GM18867 (cell line): ENCODE results near the gene PPIL6.
"Not testable (repeated sequence)": the region's sequence is repeated elsewhere in the genome, so short reads cannot be mapped to it uniquely, and the experiment has no call there.

Experiments used
- ATAC-seq: cut with Tn5 transposase; IDR thresholded peaks from one replicate; pipeline ENCODE4 v1.9.1; 2021; ENCODE audit warnings: mild to moderate bottlenecking, moderate library complexity; ENCODE audit not compliant: unreplicated experiment

The PPIL6 gene

GRCh38 chr6:109369728-109370127, 70.7 kb downstream of the PPIL6 start:
- ATAC-seq = no peak

DNA sequence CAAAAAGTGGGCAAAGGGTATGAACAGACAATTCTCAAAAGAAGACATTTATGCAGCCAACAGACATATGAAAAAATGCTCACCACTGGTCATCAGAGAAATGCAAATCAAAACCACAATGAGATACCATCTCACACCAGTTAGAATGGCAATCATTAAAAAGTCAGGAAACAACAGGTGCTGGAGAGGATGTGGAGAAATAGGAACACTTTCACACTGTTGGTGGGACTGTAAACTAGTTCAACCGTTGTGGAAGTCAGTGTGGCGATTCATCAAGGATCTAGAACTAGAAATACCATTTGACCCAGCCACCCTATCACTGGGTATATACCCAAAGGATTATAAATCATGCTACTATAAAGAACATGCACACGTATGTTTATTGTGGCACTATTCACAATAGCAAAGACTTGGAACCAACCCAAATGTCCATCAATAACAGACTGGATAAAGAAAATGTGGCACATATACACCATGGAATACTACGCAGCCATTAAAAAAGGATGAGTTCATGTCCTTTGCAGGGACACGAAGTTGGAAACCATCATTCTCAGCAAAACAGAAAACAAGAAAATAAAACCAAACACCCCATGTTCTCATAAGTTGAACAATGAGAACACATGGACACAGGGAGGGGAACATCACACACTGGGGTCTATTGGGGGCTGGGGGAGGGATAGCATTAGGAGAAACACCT, 75.9 kb downstream of the PPIL6 start:
- ATAC-seq = not testable (repeated sequence)

DNA sequence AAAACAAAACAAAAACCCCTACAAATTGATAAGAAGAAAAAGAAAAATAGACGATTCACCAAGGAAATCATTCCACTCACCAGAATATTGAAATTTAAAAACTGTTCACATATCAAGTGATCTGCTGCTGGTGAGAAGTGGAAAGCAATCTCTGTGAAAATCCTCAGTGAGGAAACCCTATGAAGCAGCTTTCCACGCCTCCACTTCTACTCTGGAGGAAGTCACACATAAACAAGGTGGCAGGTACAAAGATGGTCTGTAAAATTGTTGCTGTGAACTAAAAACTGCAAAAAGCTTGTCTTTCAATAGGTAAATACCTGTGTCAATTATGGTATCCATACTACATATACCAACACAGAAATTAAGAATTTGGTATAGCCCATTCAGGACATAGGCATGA, 76.7 kb downstream of the PPIL6 start:
- no peak for ATAC-seq

DNA sequence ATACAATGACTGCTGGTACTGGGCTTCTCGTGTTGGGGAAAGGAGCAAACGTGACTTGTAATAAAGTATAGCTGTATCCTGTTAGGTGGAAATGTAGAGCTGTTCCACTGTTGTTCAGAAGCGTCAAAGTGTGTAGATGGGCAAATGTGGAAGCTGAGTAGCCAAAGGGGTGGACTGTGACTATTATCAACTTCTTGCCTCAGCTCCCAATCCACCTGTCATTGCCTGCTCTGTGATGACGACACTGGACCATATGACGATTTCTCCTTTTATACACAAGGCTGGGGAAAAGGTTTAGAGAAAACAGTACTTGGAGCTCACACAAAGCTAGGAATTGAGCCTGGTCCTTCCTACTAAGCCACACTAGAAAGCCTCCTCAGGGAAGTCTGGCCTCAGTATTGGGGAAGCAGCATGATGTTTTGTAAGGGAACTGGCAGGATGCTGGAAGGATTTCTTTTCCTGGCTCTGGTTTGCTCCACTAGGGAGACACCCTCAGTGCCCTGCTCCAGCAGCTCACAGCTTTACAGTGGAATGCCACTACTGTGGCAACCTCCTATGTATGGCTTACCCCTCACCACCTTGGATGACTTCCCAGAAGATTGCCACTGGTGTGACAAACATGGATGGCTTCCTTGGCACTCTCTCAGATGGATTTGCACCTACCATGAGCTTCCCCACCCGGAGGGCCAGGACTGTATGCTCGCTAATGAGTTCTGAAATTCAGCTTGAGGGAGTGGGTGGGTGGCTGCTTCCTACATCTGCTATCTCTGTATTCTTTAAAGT, 78.1 kb downstream of the PPIL6 start:
- ATAC-seq = no peak

GRCh38 chr6:109360791-109361190, 79.6 kb downstream of the PPIL6 start:
- no peak for ATAC-seq

DNA sequence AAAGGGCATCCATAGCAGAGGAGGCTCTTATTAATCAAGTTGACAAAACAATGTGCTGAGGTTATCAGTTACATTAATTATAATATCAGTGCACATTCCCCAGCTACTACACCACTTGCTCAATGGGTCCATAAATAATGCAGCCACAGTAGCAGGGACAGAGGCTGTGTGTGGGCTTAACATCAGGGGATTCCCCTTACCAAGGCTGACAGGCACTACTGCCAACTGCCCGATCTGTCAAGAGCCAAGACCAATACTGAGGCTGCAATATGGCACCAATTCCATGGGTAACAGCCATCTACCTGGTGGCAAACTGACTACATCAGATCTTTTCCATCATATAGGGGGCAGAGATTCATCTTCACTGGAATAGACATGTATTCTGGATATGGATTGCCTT, 80.1 kb downstream of the PPIL6 start:
- ATAC-seq = no peak

GRCh38 chr6:109359248-109359647, 81.2 kb downstream of the PPIL6 start:
- ATAC-seq = no peak

- ATAC-seq = no peak
Observed at GRCh38 chr6:109358204-109358603, 82.2 kb downstream of the PPIL6 start.

DNA sequence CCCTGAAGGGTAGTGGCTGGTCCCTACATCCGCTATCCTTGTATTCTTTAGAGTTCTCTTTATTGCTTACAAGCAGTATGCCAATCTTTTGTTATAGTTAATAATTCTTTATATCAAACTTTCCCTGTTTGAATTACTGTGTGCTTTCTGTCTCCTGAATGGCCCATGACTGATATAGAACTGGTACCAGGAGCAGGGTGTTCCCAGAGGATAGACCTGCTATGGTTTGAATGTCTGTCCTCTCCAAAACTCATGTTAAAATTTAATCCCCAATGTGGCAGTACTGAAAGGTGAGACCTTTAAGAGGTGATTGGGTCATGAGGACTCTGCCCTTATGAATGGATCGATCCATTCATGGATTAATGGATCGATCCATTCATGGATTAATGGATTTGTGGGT, 84.2 kb downstream of the PPIL6 start:
- ATAC-seq = no peak

DNA sequence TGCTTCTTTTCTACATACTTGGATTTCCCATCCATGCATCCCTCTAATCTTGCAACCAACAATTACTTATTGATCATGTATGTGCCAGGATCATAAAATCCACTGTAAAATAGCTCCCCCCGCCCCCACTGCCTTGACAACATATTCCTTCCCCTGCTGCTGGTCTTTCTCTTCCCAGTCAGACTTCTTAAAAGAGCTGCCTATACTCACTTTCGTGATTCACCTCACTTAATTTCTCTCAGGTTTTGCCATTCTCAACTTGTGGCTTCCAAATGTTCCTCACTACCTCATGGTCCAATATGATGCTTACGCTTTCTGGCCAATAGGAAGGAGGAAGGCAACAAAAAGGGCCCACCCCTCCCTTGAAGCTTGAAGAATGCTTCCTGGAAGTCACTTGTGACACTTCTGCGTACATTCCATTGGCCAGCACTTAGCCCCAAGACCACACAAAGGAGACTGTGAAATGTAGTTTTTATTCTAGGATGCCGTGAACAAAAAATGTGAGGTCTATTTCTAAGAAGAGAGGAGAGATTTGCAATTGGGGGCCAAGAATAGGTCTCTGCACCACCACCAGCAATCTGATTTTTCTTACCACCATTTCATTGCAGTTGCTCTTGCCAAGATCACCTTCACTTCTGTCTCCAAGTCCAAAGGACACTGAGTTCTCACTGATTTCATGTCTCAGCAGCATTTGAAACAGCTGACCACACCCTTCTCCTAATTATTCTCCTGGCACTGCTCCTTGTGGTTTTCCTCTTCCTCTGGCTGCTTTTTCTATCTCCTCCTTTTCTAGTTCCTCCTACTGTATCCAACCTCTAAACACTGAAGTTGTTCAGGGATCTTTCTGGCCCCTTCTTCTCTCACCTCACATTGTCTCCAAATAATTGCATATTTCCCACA, 88.9 kb downstream of the PPIL6 start:
- no peak for ATAC-seq

DNA sequence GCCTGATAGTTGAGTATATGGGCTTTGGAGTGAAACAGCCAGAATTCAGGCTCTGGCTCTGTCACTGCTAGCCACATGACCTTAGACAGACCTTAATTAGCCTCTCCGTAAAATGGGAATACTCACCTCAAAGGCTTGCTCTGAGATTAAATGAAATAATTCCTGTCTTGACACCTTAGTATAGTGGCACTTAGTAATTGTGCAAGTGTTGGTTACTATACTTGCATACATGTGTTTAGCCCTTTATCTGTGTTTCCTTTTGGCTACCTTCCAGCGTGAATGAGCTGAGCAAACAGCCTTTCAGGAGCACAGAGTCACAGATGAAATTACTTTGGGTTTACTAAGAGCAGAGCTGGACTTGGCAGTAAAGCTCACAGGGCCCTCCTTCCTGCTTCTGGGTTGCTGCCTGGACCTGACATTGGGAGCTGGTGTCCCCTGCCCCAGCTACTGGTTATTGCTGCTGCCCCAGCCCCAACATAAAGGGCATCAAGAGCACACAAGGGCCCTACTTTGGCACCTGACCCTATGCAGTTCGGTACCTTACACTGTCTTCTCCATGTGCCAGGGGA, 90.9 kb downstream of the PPIL6 start:
- no peak for ATAC-seq

- no peak for ATAC-seq
Observed at GRCh38 chr6:109348226-109348625, 92.2 kb downstream of the PPIL6 start.

DNA sequence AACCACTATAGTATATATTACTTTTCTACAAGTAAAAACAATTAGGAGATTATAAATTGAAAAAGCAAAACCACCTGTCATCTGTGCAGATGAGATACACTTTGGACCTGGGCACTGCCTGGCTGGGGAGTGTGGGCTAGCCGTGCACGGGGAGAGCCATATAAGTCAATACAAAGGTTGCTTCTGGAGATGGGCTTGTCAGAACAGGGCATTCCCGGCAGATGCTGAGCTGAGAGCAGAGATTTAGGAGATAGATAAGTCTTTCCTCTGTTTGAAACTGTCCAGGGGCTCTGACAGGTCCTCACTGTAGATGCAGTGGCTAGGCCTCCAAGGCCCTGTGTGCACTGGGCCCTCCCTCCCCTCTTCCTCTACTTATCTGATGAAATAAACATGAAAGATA, 92.6 kb downstream of the PPIL6 start:
- ATAC-seq = no peak

GRCh38 chr6:109345986-109346385, 94.4 kb downstream of the PPIL6 start:
- no peak for ATAC-seq

DNA sequence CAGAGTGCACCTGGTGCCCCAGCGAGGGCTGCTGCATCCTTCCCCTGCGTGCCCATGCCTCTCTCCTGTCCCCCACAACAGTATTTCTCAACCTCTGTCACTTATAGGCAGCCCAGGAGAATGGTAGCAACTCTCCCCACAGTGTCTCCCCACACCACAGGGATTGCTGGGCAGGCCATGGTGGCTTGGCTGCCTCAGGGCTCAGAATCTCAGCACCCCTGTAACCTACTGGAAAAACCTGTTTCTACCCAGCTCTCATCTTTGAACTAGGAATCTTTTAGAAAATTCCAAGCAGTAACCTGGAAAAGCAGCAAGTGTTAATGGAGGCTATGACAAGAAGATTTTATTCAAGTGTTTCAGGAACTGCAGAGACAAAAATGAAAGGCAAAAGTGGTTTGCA, 96.2 kb downstream of the PPIL6 start:
- no peak for ATAC-seq

- ATAC-seq = no peak
Observed at GRCh38 chr6:109343518-109343917, 96.9 kb downstream of the PPIL6 start.

- no peak for ATAC-seq
Observed at GRCh38 chr6:109342911-109343310, 97.5 kb downstream of the PPIL6 start.

- ATAC-seq = no peak
Observed at GRCh38 chr6:109342506-109342905, 97.9 kb downstream of the PPIL6 start.

DNA sequence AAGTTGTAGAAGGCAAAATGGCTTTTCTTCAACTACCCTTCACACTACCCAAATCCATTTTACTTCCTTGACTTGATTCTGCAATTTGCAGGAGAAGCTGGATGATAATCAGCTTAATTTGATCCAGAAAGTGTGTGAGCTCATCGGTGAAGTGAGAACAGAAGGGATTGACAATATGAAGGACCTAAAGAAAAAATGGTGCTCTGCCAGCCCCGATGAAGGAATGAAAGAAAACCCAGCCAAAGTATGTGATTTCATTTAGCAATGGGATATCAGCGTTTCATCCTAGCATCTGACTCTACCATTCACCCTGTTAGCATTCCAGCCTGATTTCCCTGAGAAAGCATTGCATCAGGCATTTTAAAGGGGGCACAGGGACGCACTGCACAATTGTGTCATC, 99.6 kb downstream of the PPIL6 start:
- ATAC-seq = no peak
